Posterior vena cava (tissue), 2 donors: ENCODE results near the gene PRG2. TPM values are rescaled to one million over a fixed set of nuclear protein-coding genes. Genes with fewer than 3 reads are reported as not detected.
"Not testable (repeated sequence)": the region's sequence is repeated elsewhere in the genome, so short reads cannot be mapped to it uniquely, and the experiment has no call there.

Experiments used
- DNase-seq: peaks from one replicate; pipeline ENCODE4 v3.0.0-alpha.2; 2020; ENCODE audit warnings: low spot score
- intact Hi-C, 2 donors: fragments of 100-400 bp; cut with DNase I; formaldehyde crosslinking; loops; one replicate each; pipeline versions ENCODE4 v1.14.1 to v1.14.2; 2022 to 2023
- total RNA-seq, 2 donors: library from RNA; stranded (reverse); fragmentation: NEBNext Ultra II Directional; extraction: Animal tissue kit (Norgen Biotek cat#: 25700); gene quantifications; one replicate each; pipeline ENCODE4 v1.2.1, GENCODE V29; 2021
- donor health status: DM: yes; HTN: yes; CAD: no.
- donor health status: DM: yes; HTN: yes; CAD: no.

The PRG2 gene
- total RNA-seq, 2 donors from 2014 or later = 0.52 to 0.88 TPM

- intact Hi-C loops = no loop called here
- DNase-seq = no peak
These were observed 32.2 kb upstream of the PRG2 start for GRCh38 chr11:57422669-57423068.

GRCh38 chr11:57421805-57422204, 31.4 kb upstream of the PRG2 start:
- intact Hi-C loops = no loop called here
- DNase-seq = no peak

- no peak for DNase-seq
- intact Hi-C loops = no loop called here
These were observed 30.6 kb upstream of the PRG2 start for GRCh38 chr11:57421066-57421465.

GRCh38 chr11:57419146-57419545, 28.7 kb upstream of the PRG2 start:
- DNase-seq = no peak
- intact Hi-C loops = no loop called here

- intact Hi-C loops = no loop called here
- no peak for DNase-seq
These were observed 27.7 kb upstream of the PRG2 start for GRCh38 chr11:57418131-57418530.

- intact Hi-C loops = no loop called here
- DNase-seq = no peak
These were observed 26.6 kb upstream of the PRG2 start for GRCh38 chr11:57417056-57417455.

- DNase-seq = no peak
- intact Hi-C loops = no loop called here
These were observed 26.0 kb upstream of the PRG2 start for GRCh38 chr11:57416436-57416835.

GRCh38 chr11:57414612-57415212, 24.3 kb upstream of the PRG2 start:
- DNase-seq = no peak
- intact Hi-C loops = no loop called here

GRCh38 chr11:57413681-57414080, 23.2 kb upstream of the PRG2 start:
- DNase-seq = no peak
- intact Hi-C loops = no loop called here

- intact Hi-C loops = no loop called here
- DNase-seq = no peak
These were observed 19.8 kb upstream of the PRG2 start for GRCh38 chr11:57410287-57410686.

- intact Hi-C loops = no loop called here
- no peak for DNase-seq
These were observed 19.1 kb upstream of the PRG2 start for GRCh38 chr11:57409321-57410100.

- no peak for DNase-seq
- intact Hi-C loops = no loop called here
These were observed 18.3 kb upstream of the PRG2 start for GRCh38 chr11:57408771-57409170.

GRCh38 chr11:57407941-57408475, 17.6 kb upstream of the PRG2 start:
- intact Hi-C loops = no loop called here
- peak; percentile 28 for DNase-seq

GRCh38 chr11:57407010-57407920, 16.8 kb upstream of the PRG2 start:
- intact Hi-C loops = no loop called here
- peak; percentile 76 for DNase-seq

- peak; percentile 81 for DNase-seq
- intact Hi-C loops = no loop called here
These were observed 16.0 kb upstream of the PRG2 start for GRCh38 chr11:57406337-57406904.

GRCh38 chr11:57405271-57405860, 14.9 kb upstream of the PRG2 start:
- intact Hi-C loops = no loop called here
- DNase-seq = peak; percentile 75

- intact Hi-C loops = no loop called here
These were observed 13.3 kb upstream of the PRG2 start for GRCh38 chr11:57403802-57404147.

GRCh38 chr11:57403003-57403801, 12.8 kb upstream of the PRG2 start:
- intact Hi-C loops, DNase-seq: not testable (repeated sequence)

More at GRCh38 chr11:57403802-57404147, 13.3 kb upstream of the PRG2 start:
- DNase-seq = peak; percentile 14
